NCI-H510A treated with DMSO at 0.1 percent for 48 hours (cell line): ENCODE results near the gene HTRA2.

Experiments
- DNase-seq: peaks from one replicate; lab custom pipeline; 2025; lab: John Stamatoyannopoulos, UW

Gene HTRA2

DNA sequence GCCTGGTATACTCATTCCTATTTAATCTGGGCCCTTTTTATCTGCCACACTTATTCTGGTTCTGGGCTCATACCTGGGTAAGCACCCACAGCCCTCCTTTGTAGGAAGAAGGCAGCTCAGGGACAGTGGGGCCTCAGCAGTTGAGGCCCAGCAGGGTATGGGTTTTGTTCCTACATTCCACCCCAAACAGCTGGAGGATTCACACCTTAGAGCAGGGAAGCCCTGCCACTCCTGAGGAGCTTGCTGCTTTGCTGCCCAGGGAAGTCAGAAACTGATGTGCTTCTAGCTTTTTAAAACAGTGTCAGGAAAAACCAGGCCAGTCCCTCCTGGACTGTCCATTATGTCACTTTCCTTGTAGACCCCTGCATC lies 29.2 kb upstream of the HTRA2 start:
- DNase-seq: no peak

GRCh38 chr2:74501335-74502071 lies 28.2 kb upstream of the HTRA2 start:
- no peak for DNase-seq

GRCh38 chr2:74502147-74502719 lies 27.5 kb upstream of the HTRA2 start:
- no peak for DNase-seq

DNA sequence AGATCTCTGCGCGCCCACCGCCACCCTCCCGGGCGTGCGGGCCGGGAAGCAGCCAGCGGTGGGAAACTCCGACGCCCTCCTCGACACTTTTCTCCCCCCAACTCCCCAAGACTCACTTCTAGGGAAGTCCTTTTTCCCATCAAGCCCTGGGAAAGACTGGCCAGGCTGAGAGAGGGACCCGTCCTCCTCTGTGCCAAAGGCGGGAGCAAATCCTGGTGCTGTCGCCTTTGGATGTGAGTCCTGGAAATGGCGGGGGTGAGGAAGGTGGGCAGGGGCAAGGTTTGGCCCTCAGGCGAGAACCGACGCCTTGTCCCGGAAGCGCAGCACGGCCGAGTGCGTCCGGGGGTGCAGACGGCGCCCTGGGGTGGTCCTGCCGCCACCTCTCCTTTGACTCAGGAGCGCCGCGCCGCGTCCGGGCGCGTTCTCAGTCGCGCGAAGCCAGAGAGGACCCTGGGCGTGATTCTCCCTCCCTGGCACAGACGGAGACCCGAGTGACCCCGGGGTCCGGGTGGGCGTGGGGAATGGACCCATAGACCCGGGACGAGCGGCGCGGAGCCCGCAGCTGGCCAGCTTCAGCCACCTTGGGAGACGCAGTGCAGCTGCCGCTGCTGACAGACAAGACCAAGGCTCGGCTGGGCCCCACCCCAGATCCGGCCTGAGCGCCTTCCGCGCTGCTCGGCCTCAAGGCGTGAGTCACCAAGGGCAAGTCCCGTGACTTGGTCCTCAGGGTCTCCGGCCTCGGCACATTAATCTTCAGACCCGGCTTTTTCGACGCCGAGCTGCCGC lies 26.8 kb upstream of the HTRA2 start:
- no peak for DNase-seq

DNA sequence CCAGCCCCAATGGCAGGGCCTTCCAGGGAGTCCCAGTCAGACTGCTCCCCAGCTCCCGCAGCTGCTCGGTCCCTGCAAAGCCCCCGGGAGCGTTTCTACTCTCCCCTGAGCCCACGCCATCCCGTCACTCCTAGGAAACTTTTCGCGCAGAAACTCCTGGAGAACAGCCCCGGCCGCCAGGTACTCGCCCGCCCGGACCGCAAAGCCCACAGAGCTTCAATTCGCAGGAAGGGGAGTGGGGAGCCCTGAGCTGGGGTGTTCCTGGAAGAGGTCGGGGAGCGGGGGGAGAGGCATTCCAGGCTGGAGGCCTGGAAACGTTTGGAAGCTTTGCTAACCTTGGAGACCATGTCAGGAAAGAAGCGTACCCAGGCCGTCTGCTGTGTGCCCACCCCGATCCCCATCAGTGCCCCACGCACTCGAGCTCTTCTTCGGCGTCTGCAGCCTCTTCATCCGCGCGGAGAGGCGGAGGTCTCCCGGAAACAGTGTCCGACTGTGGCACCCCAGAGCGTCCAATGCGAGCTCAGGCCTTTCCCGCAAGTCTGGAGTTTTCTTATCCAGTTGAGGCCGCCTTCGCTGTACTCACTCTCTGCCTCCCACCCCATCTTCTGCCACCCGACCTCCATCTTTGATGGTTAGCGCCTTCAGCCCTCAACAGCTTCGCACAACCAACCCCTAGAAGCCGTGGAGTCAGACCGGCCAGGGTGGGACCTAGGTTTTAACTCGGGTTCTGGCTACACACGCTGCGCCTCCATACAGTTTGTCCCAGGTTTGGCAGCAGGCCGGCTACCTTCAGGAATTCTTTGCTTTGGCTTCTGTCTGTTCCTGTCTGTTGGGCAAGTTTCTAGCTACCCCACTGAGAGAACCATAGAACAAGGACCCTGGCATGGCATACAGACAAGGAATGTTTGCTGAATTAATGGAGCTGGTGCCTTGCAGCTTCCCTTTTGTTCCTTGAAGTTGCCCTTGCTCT lies 25.9 kb upstream of the HTRA2 start:
- no peak for DNase-seq

DNA sequence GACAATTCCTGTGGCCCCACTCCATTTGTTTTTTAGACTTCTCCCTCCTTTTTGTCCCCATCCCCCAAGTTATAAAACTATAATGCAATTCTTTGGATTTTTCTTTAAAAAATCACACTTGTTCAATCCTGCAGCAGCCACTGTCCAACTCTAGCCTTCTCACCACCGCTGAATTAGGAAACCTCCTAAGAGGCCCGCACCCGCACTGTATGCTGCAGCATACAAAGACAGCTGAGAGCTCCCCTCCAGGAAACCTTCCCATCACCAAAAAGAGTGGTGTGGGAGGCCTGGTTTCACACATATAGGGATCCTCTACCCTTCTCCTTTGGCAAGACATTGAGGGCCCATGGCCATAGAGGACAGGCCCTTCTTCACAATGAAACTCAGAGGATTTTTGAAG lies 25.1 kb upstream of the HTRA2 start:
- DNase-seq: no peak

GRCh38 chr2:74505448-74506246 lies 24.1 kb upstream of the HTRA2 start:
- DNase-seq: no peak

DNA sequence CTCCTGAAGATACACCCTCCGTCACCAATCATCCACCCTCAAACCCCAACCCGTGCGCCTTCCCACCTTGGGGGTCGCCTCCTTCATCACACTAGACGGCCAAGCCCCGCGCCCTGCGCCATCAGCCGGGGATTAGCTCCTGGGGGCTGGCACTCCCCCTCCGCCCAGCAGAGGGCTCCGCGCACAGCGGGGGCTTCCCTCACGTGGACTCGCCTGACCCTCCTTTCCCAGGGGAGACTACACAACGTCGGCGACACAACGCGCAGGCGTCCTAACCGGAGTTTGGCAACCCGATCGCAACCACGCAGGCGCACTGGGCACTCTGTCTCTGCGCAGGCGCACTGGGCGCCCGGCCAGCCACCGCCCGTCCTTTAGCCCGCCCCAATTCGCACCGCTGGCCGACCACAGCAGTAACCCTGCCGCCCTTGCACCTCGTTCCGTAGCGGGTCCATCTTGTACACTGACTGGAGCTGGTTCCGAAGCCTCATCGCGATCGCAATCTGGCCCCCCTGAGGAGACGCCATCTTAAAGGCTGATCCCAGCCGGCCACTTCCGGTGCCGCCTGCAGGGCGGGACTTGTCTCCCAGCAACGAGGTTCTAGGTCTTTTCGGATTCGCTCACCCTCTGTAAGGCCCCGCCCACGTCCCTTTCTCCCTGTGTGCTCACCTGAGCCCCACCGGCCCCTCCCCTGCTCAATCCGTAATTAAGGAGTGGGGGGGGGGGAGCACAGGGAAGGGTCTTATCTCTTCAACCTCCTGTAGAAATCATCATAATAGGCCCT lies 22.4 kb upstream of the HTRA2 start, which contains the start of gene PCGF1:
PCGF1 (minus strand) TSS at position 551 of the 781 bp plus-strand sequence; CDS start at position 524, 27 bp downstream.
- peak; percentile 96 for DNase-seq

DNA sequence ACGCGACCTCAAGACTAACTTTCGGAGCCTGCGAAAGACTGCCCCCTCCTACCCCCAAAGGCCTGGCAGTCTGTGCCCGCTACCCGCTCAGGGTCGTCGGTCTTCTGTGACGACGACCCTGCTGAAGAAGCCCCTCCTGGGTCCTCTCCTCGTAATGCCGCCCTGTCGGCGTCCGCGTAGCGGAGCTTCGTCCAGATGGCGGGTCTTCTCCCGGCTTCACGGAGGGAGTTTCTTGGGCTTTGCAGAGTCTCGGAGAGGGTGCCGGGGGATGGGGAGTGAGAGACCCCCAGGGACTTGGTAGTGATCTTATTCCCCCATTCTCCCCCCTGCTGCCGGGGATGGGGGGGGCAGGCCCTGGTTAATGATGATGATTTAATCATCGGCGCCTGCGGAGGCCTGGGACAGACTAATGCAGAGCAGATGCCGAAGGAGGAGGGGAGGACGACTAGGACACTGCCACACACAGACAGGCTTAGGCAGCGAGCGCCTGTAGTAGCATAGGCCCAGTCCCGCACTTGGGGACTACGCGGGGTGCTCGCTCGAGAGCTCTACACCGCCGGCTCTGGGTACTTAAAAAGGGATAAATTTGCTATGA lies 21.7 kb upstream of the HTRA2 start:
- no peak for DNase-seq

DNA sequence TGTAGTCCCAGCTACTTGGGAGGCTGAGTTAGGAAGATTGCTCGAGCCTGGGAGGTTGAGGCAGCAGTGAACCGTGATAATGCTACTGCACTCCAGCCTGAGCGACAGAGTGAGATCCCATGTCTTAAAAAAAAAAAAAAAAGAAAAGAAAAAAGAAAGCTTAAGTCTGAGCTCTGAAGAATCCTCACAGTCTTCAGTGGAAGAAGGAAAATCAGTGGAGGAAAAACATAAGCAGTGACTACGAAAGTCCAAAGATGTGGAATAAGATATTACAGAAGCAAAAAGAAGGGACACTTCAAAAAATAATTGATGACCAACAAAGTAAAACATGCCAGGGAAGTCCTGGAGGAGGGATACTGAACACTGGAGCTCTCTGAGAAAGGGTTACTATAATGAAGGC lies 19.5 kb upstream of the HTRA2 start:
- no peak for DNase-seq

DNA sequence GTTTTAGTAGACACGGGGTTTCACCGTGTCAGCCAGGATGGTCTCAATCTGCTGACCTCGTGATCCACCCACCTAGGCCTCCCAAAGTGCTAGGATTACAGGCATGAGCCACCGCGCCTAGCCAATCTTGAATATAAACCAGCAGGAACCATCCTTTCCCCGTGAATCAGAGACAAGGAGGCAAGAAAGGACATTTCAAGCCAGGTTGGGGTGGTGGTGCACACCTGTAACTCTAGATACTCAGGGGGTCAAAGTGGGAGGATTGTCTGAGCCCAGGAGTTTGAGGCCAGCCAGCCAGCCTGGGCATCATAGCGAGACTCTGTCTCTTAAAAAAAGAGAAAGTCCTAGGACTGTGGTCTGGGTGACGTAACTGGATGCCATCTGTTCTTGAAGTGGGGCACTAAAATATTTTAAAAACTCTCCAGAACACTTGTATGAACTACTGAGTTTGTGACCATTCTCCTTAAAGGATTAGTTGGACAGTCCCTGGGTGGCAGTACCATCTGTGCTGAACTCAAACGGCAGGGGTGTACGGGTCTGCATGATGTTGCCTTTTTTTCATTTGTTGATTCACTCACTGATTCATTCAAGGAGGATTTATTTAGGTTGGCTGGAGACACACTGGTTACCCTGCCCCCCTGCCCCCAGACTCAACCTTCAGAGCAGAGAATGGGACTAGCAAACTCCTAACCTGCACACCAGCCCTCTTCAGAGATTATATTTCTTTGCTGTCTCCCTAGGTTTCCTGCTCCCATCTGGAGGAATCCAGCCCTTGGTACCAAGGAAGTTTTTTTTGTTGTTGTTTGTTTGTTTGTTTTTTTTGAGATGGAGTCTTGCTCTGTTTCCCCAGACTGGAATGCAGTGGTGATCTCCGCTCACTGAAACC lies 18.4 kb upstream of the HTRA2 start:
- no peak for DNase-seq

- no peak for DNase-seq
These were observed 16.8 kb upstream of the HTRA2 start for GRCh38 chr2:74512744-74513604.

GRCh38 chr2:74513605-74514367 lies 15.9 kb upstream of the HTRA2 start:
- peak; percentile 18 for DNase-seq

GRCh38 chr2:74514368-74515270 lies 15.1 kb upstream of the HTRA2 start, which contains the start of gene TLX2:
Gene TLX2 (plus strand): TSS chr2:74514450. CDS start chr2:74514807, 357 bp downstream.
- no peak for DNase-seq

DNA sequence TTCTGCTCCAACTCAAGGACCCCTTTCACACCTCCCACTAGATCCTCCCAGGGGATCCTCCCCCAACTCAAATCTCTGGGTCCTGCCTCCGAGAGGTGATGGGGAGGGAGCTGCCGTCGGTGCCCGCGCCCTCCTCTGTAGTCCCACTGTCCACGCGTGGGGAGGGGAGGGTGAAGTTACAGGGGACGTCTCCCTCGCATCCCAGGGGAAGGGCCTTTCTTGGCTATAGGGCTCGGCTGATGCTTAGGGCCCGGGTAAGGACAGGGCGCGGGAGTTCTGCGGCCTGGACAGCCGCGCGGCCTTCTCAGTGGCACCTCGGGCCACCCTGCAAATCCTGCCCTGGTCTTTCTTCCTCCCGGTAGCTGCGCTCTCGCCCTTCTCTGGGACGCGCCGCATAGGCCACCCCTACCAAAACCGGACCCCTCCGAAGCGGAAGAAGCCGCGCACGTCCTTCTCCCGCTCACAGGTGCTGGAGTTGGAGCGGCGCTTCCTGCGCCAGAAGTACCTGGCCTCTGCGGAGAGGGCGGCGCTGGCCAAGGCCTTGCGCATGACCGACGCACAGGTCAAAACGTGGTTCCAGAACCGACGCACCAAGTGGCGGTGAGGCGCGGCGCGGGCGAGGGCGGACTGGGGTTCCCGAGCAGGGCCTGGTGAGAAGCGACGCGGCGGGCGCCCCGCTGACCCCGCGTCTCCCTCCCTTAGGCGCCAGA lies 14.3 kb upstream of the HTRA2 start:
- DNase-seq: no peak
